ENCODE results near the gene DCDC1.
A peak's percentile ranks its signal among the peaks of the same experiment; 100 is the strongest.

Gene DCDC1

GRCh38 chr11:31050061-31050765, 319.3 kb downstream of the DCDC1 start:
- DNase-seq (ENCODE audit: low read depth) = no peak
- H3K4me3 ChIP-seq (replicated peaks; ENCODE audit: low read depth, low read length) = no peak overlapping the region
- no peak for TF ChIP-seq CTCF (IDR thresholded peaks at IDR 0.05; ENCODE audit: low read length, missing control alignments)

- peak; percentile 43 for DNase-seq (ENCODE audit: low read depth)
- TF ChIP-seq CTCF (IDR thresholded peaks at IDR 0.05; ENCODE audit: low read length, missing control alignments) = peak; percentile 40
- no peak overlapping the region for H3K4me3 ChIP-seq (replicated peaks; ENCODE audit: low read depth, low read length)
These were observed 324.2 kb downstream of the DCDC1 start for GRCh38 chr11:31045335-31045734.

GRCh38 chr11:31030138-31030792, 339.3 kb downstream of the DCDC1 start:
- no peak for TF ChIP-seq CTCF (IDR thresholded peaks at IDR 0.05; ENCODE audit: low read length, missing control alignments)
- DNase-seq (ENCODE audit: low read depth) = no peak
- H3K4me3 ChIP-seq (replicated peaks; ENCODE audit: low read depth, low read length) = no peak overlapping the region

GRCh38 chr11:31026315-31026714, 343.2 kb downstream of the DCDC1 start:
- DNase-seq (ENCODE audit: low read depth) = no peak
- TF ChIP-seq CTCF (IDR thresholded peaks at IDR 0.05; ENCODE audit: low read length, missing control alignments) = no peak
- no peak overlapping the region for H3K4me3 ChIP-seq (replicated peaks; ENCODE audit: low read depth, low read length)

- no peak for TF ChIP-seq CTCF (IDR thresholded peaks at IDR 0.05; ENCODE audit: low read length, missing control alignments)
- H3K4me3 ChIP-seq (replicated peaks; ENCODE audit: low read depth, low read length) = no peak overlapping the region
- DNase-seq (ENCODE audit: low read depth) = no peak
These were observed 347.5 kb downstream of the DCDC1 start for GRCh38 chr11:31022080-31022479.

- TF ChIP-seq CTCF (IDR thresholded peaks at IDR 0.05; ENCODE audit: low read length, missing control alignments) = no peak
- no peak for DNase-seq (ENCODE audit: low read depth)
- H3K4me3 ChIP-seq (replicated peaks; ENCODE audit: low read depth, low read length) = no peak overlapping the region
These were observed 349.8 kb downstream of the DCDC1 start for GRCh38 chr11:31019786-31020185.

- no peak for DNase-seq (ENCODE audit: low read depth)
- TF ChIP-seq CTCF (IDR thresholded peaks at IDR 0.05; ENCODE audit: low read length, missing control alignments) = no peak
- H3K4me3 ChIP-seq (replicated peaks; ENCODE audit: low read depth, low read length) = no peak overlapping the region
These were observed 364.3 kb downstream of the DCDC1 start for GRCh38 chr11:31005202-31005601.

Measured in fibroblast of pulmonary artery (primary cell).